Hepatocyte (in vitro differentiated cells): ENCODE data around the gene TRIM44.

Experiments
- EZH2phosphoT487 ChIP-seq: fragments of 200-600 bp; sonication (generic); IDR thresholded peaks from one replicate; pipeline ENCODE4 v1.6.1; 2018; ENCODE audit warnings: antibody characterized with exemption, mild to moderate bottlenecking, low read depth, moderate library complexity; ENCODE audit not compliant: unreplicated experiment, severe bottlenecking
- TF ChIP-seq, protein P1 (sequence below): fragments of 200-600 bp; sonication (generic); IDR thresholded peaks from 2 replicates; pipeline ENCODE4 v1.5.1; 2016; ENCODE audit warnings: antibody characterized with exemption, mild to moderate bottlenecking; ENCODE audit not compliant: poor library complexity

DNA sequence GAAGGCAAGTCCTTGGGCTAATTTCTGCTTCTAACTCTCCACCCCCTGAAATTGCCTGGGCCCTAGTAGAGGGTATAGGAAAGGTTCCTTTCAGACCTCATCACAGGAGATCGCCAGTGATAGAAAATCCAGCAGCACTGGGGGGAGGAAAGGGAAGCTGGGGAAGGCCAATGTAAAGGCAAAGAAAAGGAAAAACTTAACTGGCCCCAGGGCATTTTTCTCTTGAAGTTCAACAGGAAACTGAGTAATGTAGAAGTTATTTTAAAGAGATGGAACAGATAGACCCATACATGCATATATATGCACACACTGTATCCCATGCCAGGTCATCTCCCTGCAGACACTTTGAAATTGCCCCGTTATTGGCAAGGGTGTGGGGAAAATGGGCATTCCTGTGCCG lies 134.0 kb downstream of the TRIM44 start:
- TF ChIP-seq, protein P1, sequence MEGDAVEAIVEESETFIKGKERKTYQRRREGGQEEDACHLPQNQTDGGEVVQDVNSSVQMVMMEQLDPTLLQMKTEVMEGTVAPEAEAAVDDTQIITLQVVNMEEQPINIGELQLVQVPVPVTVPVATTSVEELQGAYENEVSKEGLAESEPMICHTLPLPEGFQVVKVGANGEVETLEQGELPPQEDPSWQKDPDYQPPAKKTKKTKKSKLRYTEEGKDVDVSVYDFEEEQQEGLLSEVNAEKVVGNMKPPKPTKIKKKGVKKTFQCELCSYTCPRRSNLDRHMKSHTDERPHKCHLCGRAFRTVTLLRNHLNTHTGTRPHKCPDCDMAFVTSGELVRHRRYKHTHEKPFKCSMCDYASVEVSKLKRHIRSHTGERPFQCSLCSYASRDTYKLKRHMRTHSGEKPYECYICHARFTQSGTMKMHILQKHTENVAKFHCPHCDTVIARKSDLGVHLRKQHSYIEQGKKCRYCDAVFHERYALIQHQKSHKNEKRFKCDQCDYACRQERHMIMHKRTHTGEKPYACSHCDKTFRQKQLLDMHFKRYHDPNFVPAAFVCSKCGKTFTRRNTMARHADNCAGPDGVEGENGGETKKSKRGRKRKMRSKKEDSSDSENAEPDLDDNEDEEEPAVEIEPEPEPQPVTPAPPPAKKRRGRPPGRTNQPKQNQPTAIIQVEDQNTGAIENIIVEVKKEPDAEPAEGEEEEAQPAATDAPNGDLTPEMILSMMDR = no peak
- TF ChIP-seq EZH2phosphoT487 = no peak
